Body of pancreas (tissue), 4 donors: ENCODE results near the gene REG4. TPM values are rescaled to one million over a fixed set of nuclear protein-coding genes. Genes with fewer than 3 reads are reported as not detected.

Experiments
- ATAC-seq: fragments of 150-250 bp; one replicate; pipeline ENCODE4 v1.9.1; 2016
- DNase-seq, 4 donors: peaks; one replicate each; pipeline ENCODE4 v3.0.0-alpha.2; 2019
- H3K27ac ChIP-seq, 4 donors: fragments of 200-600 bp; sonication (generic); 1 replicate in 3 of 4; 2 replicates in 1 of 4; pipeline versions ENCODE4 v1.5.1 to v1.6.1; 2016 to 2019; ENCODE audit warnings: mild to moderate bottlenecking in 1 of 4, mixed read lengths in 1 of 4, moderate library complexity in 1 of 4
- H3K27me3 ChIP-seq, 2 donors: fragments of 200-600 bp; sonication (generic); one replicate each; pipeline ENCODE4 v1.6.0; 2016; ENCODE audit warnings: mild to moderate bottlenecking in 1 of 2
- H3K36me3 ChIP-seq, 2 donors: fragments of 200-600 bp; sonication (generic); replicated peaks in 1 of 2; 2 replicates each; pipeline ENCODE4 v1.5.1; 2016; ENCODE audit warnings: low read depth in 2 of 2; ENCODE audit not compliant: insufficient read depth in 1 of 2
- H3K4me1 ChIP-seq: fragments of 200-600 bp; sonication (generic); one replicate; pipeline ENCODE4 v1.6.0; 2016
- H3K4me3 ChIP-seq, 2 donors: fragments of 200-600 bp; sonication (generic); 1 replicate in 1 of 2; 2 replicates in 1 of 2; pipeline ENCODE4 v1.5.1; 2016 to 2019
- H3K9me3 ChIP-seq, 3 donors: fragments of 200-600 bp; sonication (generic); 1 replicate in 2 of 3; 2 replicates in 1 of 3; pipeline ENCODE4 v1.5.1; 2016
- POLR2A ChIP-seq, 3 donors: fragments of 450-650 bp; IDR thresholded peaks; one replicate each; pipeline ENCODE4 v1.6.1; 2016; ENCODE audit warnings: antibody characterized with exemption in 3 of 3, mild to moderate bottlenecking in 2 of 3
- WGBS, 2 donors: methylation state at CpG; one replicate each; pipeline ENCODE4 v1.1.5; 2017; 5-methylcytosine and 5-hydroxymethylcytosine counted together
- intact Hi-C: fragments of 100-400 bp; cut with DNase I; formaldehyde crosslinking; loops from one replicate; pipeline ENCODE4 v1.15.1; 2023
- total RNA-seq, 2 donors: library from RNA; depleted of rRNA; stranded (reverse); fragments of >200 nt; gene quantifications; one replicate each; pipeline ENCODE4 v1.1.0, GENCODE V29; 2016
- TF ChIP-seq, protein P1 (sequence below), 7 experiments: fragments of 450-650 bp in 4 of 7; fragments of 200-600 bp in 3 of 7; sonication (generic) in 3 of 7; IDR thresholded peaks; one replicate each; pipeline ENCODE4 v1.5.1; 2016 to 2019; ENCODE audit warnings: antibody characterized with exemption in 7 of 7

Gene REG4
- total RNA-seq, 2 donors from 2014 or later: 9.2 to 30.9 TPM

DNA sequence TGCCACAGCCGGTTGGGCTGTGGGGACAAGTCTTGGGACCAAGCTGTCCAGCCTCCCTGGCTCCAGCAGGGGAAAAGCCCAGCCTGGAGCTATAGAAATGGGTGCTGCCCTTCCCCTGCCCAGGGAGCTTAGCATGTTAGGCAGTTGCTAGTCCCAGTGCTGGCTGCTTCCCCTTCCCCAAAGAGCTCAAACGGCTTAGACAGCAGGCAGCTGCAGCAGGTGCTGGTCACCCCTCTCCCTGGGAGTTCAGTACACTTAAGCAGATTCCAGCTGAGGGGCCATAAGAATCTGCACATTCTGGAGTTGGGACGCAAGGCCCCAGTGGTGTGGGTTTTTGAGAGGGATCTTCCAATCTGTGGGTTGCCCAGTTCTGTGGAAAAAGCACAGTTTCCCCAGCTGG lies 11.1 kb upstream of the REG4 start:
- WGBS, 2 donors: 74 to 80% methylated on average over 1 to 3 of the region's 3 CpGs
- H3K27ac ChIP-seq: no peak overlapping the region
- no peaks in the 10 kb centered on the region for H3K27me3 ChIP-seq
- H3K4me1 ChIP-seq: no peaks in the 10 kb centered on the region
- ATAC-seq: no peak
- no peak for TF ChIP-seq POLR2A (IDR thresholded peaks at IDR 0.05)
- TF ChIP-seq, protein P1, sequence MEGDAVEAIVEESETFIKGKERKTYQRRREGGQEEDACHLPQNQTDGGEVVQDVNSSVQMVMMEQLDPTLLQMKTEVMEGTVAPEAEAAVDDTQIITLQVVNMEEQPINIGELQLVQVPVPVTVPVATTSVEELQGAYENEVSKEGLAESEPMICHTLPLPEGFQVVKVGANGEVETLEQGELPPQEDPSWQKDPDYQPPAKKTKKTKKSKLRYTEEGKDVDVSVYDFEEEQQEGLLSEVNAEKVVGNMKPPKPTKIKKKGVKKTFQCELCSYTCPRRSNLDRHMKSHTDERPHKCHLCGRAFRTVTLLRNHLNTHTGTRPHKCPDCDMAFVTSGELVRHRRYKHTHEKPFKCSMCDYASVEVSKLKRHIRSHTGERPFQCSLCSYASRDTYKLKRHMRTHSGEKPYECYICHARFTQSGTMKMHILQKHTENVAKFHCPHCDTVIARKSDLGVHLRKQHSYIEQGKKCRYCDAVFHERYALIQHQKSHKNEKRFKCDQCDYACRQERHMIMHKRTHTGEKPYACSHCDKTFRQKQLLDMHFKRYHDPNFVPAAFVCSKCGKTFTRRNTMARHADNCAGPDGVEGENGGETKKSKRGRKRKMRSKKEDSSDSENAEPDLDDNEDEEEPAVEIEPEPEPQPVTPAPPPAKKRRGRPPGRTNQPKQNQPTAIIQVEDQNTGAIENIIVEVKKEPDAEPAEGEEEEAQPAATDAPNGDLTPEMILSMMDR (IDR thresholded peaks at IDR 0.05): no peak
- intact Hi-C loops: no loop called here
- DNase-seq: no peak
- no peaks in the 10 kb centered on the region for H3K36me3 ChIP-seq
- H3K9me3 ChIP-seq: no peaks in the 10 kb centered on the region
- H3K4me3 ChIP-seq: no peak overlapping the region

DNA sequence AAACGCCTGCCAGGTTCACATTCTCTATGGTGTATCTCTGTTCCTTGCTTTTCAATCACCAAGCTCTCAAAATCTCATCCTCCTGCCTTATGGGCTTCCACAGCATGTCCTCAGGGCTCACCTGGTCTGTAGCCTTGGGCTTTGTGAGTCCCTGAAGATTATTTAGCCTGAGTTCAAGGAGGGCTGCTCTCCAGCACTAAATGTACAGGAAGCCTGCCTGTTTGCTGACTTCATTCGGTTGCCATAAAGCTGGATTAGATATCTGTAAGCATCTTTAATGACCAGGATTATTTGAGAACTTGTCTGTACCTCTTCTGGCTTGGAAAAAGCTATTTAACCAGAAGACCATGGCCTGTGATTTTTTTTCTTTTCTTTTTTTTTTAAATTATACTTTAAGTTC lies 6.9 kb upstream of the REG4 start:
- Histone ChIP-seq H3K36me3 (no peaks in the 10 kb centered on the region), H3K4me1 (no peaks in the 10 kb centered on the region), H3K27ac (no peak overlapping the region), H3K27me3 (no peaks in the 10 kb centered on the region), H3K4me3 (no peak overlapping the region), H3K9me3 (no peaks in the 10 kb centered on the region)
- ATAC-seq (no peak), DNase-seq (no peak)
- intact Hi-C loops: no loop called here
- TF ChIP-seq POLR2A (IDR thresholded peaks at IDR 0.05): no peak
- TF ChIP-seq, protein P1 (IDR thresholded peaks at IDR 0.05): no peak
- WGBS, 2 donors: 85 to 89% methylated on average over 2 of the region's 2 CpGs

DNA sequence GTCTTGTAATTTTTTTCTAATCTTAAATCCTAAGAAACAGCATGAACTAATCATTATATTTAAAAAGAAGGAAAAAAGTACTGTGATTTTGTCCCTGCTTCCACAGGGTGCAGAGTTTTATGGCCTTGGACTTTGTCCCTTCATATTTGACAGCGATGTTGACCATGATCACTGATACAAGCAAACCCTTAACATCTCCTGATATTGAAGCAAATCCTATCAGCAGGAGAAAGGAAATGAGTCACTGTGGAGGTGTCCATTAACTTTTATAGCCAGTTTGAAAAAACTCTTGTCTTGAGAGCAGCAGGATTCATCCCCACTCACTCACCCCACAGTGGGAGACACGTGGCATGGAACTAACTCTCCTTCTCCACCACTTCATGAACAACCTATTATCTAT lies 5.1 kb upstream of the REG4 start:
- no peak overlapping the region for H3K27ac ChIP-seq

DNA sequence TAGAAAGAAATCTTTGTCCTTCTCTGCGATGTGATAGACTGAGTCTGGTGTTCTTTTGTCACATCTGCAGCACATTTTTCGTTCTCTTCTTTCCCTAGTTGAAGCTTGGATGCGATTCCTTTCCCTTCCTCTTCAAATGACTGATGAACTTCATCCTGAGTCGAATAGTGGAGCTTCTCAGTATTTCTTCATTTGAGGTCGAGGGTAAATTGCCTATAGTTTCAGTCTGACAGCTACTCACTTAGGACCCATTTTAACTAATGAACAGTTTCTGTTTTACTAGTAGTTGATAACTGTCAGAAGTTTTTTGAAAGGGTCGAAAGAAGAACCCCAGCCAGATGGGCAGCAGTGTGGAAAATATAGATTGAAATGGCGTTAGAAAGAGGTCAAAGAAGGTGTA lies 4.7 kb upstream of the REG4 start:
- Histone ChIP-seq H3K36me3 (no peaks in the 10 kb centered on the region), H3K9me3 (no peaks in the 10 kb centered on the region), H3K4me3 (no peak overlapping the region), H3K27me3 (no peaks in the 10 kb centered on the region), H3K4me1 (no peaks in the 10 kb centered on the region), H3K27ac (no peak overlapping the region)
- no peak for TF ChIP-seq POLR2A (IDR thresholded peaks at IDR 0.05)
- intact Hi-C loops: no loop called here
- ATAC-seq (no peak), DNase-seq (no peak)
- 78 to 79% methylated on average over 7 of the region's 7 CpGs for WGBS, 2 donors

More for the DNA sequence above, 5.1 kb upstream of the REG4 start:
- 25 to 26% methylated on average over 2 of the region's 2 CpGs for WGBS, 2 donors
- Histone ChIP-seq H3K9me3 (no peaks in the 10 kb centered on the region), H3K4me1 (no peaks in the 10 kb centered on the region), H3K36me3 (no peaks in the 10 kb centered on the region), H3K4me3 (no peak overlapping the region), H3K27me3 (no peaks in the 10 kb centered on the region)
- ATAC-seq (no peak), DNase-seq (no peak)
- intact Hi-C loops: no loop called here
- TF ChIP-seq POLR2A (IDR thresholded peaks at IDR 0.05): no peak
- TF ChIP-seq, protein P1 (IDR thresholded peaks at IDR 0.05): no peak

DNA sequence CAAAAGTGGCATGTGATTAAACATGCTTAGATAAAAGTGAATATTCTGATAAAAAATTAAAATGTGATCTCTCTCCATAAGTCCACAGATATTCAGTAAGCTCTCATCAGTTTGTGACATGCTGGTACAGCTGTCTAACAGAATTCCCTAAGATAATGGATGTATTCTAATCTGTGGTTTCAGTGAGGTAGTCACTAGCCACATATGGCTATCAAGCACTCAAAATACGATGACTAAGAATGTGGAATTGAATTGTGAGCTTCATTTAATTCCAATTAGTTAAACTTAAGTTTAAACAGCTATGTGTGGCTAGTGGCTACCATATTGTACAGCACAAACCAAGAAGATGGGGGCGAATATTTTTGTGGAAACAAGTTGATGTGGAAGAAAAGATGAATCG lies 4.1 kb upstream of the REG4 start:
- Histone ChIP-seq H3K27me3 (no peaks in the 10 kb centered on the region), H3K27ac (no peak overlapping the region), H3K4me3 (no peak overlapping the region), H3K36me3 (no peaks in the 10 kb centered on the region), H3K4me1 (no peaks in the 10 kb centered on the region), H3K9me3 (no peaks in the 10 kb centered on the region)
- ATAC-seq: no peak
- 82% methylated on average over 3 of the region's 3 CpGs for whole genome bisulfite sequencing, 2 donors
- TF ChIP-seq, protein P1 (IDR thresholded peaks at IDR 0.05): no peak
- TF ChIP-seq POLR2A (IDR thresholded peaks at IDR 0.05): no peak
- no peak for DNase-seq
- intact Hi-C loops: no loop called here
